Daoy (cell line): ENCODE results near the gene GALNT10. TPM values are rescaled to one million over a fixed set of nuclear protein-coding genes. Genes with fewer than 3 reads are reported as not detected.
"Not testable (repeated sequence)": the region's sequence is repeated elsewhere in the genome, so short reads cannot be mapped to it uniquely, and the experiment has no call there.

ENCODE experiments used
- DNase-seq: peaks from one replicate; pipeline ENCODE4 v3.0.0-alpha.2; 2015; ENCODE audit warnings: low read depth
- total RNA-seq: library from RNA; depleted of rRNA; stranded (reverse); fragments of >200 nt; shearing (Covaris generic); gene quantifications from 2 replicates; pipeline ENCODE4 v1.2.3, GENCODE V29; 2014; rRNA removed

The GALNT10 gene
- 31.2 and 44.7 TPM in 2 replicates for total RNA-seq

DNA sequence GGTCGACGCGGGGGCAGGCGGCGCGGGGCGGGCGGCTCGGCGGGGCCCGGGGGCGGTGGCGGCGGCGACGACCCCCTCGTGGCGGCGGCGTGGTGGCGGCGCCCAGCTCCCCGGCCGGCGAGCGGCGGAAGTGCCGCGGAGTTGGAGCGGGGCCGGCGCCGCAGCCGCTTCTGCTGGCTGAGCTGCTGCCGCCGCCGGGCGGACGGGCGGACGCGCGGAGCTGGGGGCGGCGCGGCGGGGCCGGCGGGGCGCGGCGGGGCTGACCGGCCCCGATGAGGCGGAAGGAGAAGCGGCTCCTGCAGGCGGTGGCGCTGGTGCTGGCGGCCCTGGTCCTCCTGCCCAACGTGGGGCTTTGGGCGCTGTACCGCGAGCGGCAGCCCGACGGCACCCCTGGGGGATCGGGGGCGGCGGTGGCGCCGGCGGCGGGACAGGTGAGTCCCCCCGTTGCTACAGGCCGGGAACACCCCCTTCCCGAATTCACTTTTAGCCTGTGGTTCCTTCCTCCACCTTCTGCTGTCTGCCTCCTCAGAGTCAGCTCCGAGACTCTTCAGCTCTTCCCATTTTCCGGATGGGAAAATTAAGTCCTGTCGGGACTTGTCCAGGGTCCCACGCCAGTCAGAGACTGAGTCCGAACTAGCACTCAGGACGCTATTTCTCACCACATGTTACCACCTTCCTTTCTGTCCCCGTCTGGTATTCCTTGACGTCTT is at the start of gene GALNT10:
TSS of gene GALNT10 (plus strand) at position 139 of the 710 bp plus-strand sequence. CDS start at position 273, 134 bp downstream.
- peak; percentile 84 for DNase-seq

DNA sequence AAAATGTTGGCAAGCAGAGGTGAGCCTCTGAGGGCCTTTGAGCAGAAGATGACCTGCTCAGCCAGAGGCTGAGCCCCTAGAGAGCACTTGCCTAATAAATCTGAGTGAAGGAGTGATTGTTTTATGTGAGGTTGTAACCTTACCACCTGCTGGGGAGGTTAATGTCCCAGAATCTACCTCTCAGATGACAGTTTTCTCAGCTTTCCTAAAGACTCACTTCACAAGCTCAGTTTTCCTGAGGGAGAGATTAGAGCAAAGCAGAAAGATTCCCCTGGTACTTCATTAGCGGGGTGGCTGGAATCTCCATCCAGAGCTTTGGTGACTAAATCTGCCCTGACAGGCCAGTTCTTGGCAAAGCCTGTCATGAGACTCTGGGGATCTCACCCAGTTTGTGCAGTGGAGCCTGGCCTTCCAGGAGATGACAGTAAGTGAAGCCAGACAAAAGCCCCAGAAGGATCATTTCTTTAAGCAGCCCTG is 48.8 kb upstream of the GALNT10 start:
- DNase-seq: no peak

DNA sequence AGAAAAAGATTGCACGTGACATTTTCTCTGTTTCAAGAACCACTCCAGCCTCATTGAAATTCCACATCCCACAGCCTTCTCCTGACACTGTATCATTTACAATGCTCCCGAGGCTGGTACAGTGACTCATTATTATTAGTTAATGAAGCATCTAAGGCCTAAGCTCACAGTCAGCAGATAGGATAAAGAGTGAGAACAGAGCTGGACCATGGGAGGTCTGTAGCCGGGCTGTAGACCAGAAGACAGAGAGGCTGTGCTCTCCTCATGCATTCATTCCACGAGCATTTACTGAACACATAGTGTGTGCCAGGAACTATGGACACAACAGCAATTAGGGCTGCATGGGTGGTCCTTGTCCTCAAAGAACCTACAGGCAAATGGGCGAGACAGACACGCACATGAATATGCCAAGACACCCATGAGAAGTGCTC is 47.3 kb upstream of the GALNT10 start:
- no peak for DNase-seq

DNA sequence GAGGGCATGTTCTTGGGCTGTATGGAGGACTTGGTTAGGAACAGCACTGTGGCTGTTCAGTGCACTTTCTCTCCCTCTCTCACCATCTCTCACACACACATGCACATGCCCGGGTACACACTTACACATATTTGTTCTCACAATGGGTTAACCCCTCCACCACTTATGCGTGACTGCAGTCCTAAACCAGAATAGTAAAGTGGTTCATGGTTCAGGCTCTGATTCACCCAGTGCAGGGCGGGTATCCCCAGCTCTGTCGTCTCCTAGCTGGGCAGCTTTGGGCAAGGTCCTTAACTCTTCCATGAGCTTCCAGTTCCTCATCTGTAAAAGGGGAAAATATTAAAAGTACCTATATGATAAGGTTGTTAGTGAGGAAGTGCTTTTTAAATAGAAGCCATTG is 45.3 kb upstream of the GALNT10 start:
- DNase-seq: no peak

GRCh38 chr5:154146409-154146808 is 44.1 kb upstream of the GALNT10 start:
- no peak for DNase-seq

- DNase-seq: no peak
Observed at GRCh38 chr5:154147666-154148065, 42.9 kb upstream of the GALNT10 start.

DNA sequence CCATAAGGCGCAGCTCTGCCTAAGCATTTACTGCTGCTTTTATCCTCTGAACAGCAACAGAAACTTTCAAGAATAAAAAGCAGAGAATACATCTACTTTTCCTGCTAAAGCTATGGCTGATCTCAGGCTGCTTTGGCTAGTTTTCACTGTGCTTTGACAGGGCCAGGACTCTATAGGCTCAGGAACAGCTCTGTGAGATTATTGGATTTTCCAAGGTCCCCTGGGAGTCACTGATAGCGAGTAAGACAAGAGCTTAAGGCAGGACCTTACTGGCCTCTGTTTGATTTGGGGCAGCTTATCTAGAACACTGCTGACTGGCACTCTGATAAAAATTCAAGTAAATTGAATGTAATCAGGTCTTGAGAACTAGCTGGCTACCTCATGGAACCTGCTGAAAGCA is 40.1 kb upstream of the GALNT10 start:
- not testable (repeated sequence) for DNase-seq

DNA sequence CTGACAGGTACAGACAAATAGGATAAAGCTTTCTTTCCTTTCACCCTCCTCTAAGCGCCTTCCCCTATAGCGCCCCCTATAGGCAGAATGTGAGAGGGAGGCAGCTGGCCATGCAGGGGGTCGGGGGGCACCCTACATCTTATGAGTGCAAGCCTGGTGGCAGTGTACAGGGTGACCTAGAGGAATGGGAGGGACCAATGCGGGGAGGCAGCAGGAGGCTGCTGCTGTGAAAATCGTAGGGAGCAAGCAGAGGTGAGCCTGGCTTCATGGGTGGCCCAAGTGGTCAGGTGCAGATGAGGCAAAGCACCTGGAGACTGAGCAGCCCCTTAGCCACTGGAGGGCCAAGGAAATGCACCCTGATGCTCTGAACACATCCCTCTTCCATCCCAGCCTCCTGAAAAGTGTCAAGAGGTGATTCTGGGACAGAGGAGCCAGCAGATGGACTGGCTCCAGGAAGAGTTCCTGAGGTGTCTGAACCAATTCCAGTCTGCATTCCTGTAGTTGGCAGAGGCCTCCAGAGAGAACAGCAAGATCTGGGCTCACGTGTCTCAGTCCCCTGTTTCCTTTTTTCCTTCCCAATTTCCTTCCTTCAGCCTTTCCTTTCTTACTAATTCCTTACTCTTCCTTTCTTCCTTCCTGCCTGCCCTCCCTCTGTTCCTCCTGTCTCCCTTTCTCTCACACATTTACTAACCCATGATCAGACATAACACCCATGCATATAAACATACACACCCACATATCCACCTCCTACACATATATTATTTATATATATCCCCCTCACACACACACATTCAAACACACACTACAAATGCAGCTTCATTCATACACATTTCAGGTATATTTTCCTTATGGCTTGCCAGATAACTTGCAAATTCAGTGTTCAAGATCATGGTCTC is 32.8 kb upstream of the GALNT10 start:
- no peak for DNase-seq

- DNase-seq: no peak
Observed at GRCh38 chr5:154158379-154158737, 32.2 kb upstream of the GALNT10 start.

- peak; percentile 30 for DNase-seq
Observed at GRCh38 chr5:154159343-154159742, 31.2 kb upstream of the GALNT10 start.

GRCh38 chr5:154162539-154163151 is 27.9 kb upstream of the GALNT10 start:
- no peak for DNase-seq

GRCh38 chr5:154163327-154164248 is 26.9 kb upstream of the GALNT10 start:
- no peak for DNase-seq

- DNase-seq: no peak
Observed at GRCh38 chr5:154164249-154164581, 26.3 kb upstream of the GALNT10 start.

DNA sequence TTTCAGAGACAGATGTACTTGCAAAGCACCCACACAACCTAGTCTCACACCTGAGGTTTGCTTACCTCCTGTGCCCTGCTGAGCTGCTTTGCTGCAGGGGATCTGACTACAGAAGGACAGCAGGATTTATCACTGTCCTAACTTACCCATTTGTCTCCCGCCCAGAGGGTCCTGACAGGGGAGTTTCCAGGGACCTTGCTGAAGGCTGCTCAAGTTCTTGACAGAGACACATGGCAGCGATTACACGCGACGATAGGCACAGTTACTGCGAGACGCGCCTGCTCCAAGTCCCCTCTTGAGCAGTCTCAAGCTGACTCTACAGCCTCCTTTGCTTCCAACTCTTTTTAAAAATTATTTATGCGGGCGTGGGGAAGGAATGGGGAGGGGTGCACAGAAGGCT is 24.6 kb upstream of the GALNT10 start:
- no peak for DNase-seq

GRCh38 chr5:154166901-154167791 is 23.4 kb upstream of the GALNT10 start:
- DNase-seq: no peak

DNA sequence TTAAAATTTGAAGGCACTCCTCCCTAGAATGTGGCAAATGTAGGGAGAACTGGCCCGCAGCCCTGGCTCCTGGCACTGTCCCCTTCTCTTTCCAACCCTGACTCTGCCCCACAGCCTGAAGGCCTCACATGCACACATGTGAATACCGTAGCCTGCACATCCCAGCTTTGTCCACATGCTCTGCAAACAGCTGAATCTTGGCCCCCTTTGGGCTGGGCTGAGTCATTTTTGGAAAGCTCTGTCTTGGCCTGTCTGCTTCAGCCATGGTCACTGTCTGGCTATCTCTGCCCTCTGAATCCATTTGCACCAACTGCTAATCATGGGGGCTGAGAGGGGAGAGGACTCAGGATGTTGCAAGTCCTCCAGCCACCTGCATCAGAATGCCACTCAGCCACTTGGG is 22.1 kb upstream of the GALNT10 start:
- DNase-seq: no peak

- DNase-seq: no peak
Observed at GRCh38 chr5:154172785-154173184, 17.7 kb upstream of the GALNT10 start.

- no peak for DNase-seq
Observed at GRCh38 chr5:154174091-154174490, 16.4 kb upstream of the GALNT10 start.

DNA sequence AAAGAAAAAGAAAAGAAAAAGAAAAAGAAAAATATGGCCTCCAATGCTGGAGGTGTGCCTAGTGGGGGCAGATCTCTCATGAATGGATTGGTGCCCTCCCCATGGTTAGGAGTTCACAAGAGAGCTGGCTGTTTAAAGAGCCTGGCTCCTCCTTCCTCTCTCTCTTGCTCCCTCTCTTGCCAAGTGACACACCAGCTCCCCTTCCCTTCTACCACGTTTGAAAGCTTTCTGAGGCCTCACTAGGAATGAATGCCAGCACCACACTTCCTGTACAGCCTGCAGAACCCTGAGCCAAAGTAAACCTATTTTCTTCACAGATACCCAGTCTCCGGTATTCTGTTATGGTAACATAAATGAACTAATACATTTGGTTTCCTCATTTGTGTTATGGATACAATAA is 14.4 kb upstream of the GALNT10 start:
- peak; percentile 72 for DNase-seq

DNA sequence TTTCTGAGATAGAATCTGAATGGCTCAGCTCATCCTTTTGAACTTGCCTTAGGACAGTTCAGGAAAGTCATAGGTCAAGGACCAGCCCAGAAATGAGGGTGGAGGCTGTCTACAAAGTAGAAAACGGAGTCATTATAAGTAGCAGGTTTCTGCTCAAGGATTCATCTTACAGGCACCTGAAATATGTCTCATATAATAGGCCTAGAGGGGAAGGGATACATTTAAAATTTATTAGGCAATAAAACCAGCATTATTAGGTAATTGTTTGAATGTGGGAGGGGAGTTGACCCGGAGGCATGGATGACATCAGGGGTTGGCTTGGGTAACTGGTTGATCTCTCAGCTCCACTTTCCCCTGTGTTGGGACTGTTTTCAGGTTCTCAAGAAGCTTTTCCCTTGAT is 11.9 kb upstream of the GALNT10 start:
- DNase-seq: no peak
